Hematopoietic multipotent progenitor cell treated with erythropoietin and hydrocortisone succinate and interleukin-3 and kit ligand, for 8 days (in vitro differentiated cells): ENCODE data around the gene CCDC159.
"Not testable (repeated sequence)": the region's sequence is repeated elsewhere in the genome, so short reads cannot be mapped to it uniquely, and the experiment has no call there.

Experiments
- DNase-seq: peaks from one replicate; pipeline ENCODE4 v3.0.0-alpha.2; 2015

Gene CCDC159

GRCh38 chr19:11370744-11371143 lies 24.4 kb downstream of the CCDC159 start:
- no peak for DNase-seq

DNA sequence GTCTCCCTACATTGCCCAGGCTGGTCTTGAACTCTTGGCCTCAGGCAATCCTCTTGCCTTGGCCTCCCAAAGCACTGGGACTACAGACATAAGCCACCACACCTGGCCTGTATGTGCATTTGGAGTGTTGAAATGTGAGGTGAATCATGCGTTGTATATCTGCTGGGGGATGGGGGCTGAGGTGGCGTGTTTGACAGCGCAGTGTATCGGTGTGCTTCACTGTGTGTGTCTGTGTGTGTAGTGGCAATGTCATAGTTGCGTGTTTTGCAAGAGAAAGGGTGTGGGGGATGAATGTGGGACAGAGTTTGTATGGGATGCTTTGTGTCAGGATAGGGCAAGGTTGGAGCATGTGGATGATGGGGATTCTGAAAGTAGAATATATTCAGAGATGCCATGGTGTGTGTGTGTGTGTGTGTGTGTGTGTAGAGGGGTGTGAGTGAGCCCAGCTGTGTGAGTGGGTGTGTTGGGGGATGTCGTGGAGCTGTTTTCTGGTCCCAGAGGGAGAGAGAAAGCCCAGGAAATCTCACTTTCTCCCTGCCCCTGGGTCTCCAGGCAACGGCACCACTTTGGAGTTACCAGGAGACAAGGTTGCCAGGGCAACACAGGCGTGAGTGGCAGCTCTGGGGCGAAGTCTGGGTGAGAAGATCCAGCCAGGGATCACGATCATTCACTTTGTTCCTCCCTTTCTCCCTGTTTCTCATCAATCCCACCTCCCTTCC lies 27.0 kb downstream of the CCDC159 start:
- DNase-seq = peak; percentile 66

- DNase-seq = no peak
Measured at GRCh38 chr19:11373885-11374432, 27.6 kb downstream of the CCDC159 start.

DNA sequence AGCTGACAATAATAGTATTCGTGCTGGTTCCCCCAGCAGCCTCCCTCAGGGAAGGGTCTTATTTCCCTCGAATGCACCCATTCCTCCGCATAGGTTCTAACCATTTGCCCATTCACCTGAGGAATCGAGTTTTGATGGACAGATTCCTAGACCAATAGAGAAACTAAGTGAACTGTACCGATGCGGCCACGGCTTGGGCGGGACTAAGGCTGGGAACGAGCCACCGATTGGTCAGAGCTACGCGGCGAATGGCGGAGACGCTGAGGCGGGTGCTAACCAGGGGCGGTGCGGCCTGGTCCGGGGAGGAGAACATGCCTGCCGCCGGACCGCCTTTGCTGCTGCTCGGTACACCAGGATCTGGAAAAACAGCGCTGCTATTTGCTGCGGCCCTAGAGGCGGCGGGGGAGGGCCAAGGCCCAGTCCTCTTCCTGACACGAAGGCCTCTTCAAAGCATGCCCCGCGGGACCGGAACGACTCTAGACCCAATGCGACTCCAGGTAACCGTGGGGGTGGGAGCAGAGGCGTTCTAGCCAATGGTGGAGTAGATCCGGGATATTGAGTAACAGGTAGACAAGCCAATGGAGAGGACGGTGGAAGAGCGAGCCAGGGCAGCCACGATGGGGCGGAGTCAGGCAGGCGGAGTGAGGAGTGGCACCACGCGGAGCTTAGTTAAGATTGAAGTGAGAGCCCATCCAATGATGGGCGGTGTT lies 28.3 kb downstream of the CCDC159 start, which contains the start of gene SWSAP1:
SWSAP1 (plus strand) TSS at position 234 of the 710 bp plus-strand sequence; CDS start at position 249, 15 bp downstream.
- DNase-seq = peak; percentile 100

- DNase-seq = peak; percentile 70
Measured at GRCh38 chr19:11375143-11375948, 29.0 kb downstream of the CCDC159 start.

DNA sequence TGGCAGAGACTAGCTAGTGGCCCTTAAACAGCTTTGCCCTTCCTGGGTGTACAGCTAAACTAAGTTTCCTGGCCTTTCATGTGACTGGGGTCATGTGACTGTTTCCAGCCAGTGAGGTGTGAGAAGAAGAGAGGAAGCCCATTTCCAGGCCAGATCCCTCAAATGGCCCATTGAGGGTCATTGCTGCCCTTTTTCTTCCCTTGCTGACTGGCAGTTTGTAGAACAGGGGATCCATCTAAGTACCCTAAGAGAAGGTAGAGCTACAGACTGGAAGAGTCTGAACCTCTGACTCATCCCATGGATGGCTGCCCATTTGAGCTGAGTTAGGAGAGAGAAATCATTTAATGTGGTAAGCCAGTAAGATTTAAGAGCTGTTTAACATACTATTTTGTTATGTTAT lies 30.9 kb downstream of the CCDC159 start:
- peak; percentile 70 for DNase-seq

DNA sequence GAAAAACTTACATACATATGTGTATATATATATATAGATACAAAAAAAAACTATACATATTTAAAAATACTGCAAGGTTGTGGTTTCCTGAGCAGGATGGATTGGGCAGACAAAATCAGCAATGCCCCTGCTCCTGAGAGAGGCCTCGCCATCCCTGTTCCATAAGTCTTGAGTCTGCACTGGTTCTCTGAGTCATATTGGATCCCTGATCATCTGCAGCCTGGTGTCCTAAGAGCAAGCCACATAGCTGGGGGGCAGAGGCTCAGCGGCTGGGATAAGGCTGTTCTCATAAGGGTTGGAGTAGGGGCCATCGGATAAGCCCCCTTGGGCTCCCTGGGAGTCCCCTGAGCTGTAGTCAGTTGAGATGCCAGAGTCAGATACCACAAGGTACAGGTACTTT lies 31.4 kb downstream of the CCDC159 start:
- DNase-seq = no peak

- peak; percentile 46 for DNase-seq
Measured at GRCh38 chr19:11378319-11379189, 32.2 kb downstream of the CCDC159 start.

GRCh38 chr19:11379269-11379845 lies 33.0 kb downstream of the CCDC159 start:
- not testable (repeated sequence) for DNase-seq

GRCh38 chr19:11379857-11380350 lies 33.6 kb downstream of the CCDC159 start:
- DNase-seq = no peak

GRCh38 chr19:11380653-11381537 lies 34.6 kb downstream of the CCDC159 start:
- peak; percentile 98 for DNase-seq

- DNase-seq = peak; percentile 90
Measured at GRCh38 chr19:11382898-11383705, 36.8 kb downstream of the CCDC159 start.

DNA sequence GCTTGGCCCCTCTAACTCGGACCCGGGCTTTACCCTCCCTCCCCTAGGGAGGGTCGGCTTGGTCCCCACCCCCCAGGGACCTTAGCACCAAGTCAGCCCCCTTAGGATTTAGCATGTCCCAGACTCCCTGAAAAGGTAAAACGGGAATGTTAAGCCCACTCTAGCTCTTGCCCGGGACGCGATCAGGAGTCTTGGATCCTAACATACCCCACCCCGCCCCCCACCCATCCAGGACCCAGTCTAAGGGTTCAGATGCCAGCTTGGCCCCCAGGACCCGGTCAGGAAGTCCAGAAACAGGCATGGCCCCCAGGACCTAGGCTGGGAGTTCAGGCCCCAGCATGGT lies 37.4 kb downstream of the CCDC159 start:
- no peak for DNase-seq

DNA sequence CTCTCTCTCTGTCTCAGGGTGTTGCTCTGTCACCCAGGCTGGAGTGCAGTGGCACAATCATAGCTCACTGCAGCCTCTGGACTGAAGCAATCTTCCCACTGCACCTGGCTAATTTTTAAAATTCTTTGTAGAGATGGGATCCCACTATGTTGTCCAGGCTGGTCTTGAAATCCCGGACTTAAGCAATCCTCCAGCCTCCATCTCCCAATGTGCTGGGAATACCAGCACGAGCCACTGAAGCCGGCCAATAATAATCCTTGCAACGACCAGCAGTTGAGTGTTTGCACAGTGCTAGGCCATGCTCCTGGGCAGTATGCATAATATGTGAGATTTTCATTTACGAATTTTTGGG lies 38.4 kb downstream of the CCDC159 start:
- peak; percentile 41 for DNase-seq

DNA sequence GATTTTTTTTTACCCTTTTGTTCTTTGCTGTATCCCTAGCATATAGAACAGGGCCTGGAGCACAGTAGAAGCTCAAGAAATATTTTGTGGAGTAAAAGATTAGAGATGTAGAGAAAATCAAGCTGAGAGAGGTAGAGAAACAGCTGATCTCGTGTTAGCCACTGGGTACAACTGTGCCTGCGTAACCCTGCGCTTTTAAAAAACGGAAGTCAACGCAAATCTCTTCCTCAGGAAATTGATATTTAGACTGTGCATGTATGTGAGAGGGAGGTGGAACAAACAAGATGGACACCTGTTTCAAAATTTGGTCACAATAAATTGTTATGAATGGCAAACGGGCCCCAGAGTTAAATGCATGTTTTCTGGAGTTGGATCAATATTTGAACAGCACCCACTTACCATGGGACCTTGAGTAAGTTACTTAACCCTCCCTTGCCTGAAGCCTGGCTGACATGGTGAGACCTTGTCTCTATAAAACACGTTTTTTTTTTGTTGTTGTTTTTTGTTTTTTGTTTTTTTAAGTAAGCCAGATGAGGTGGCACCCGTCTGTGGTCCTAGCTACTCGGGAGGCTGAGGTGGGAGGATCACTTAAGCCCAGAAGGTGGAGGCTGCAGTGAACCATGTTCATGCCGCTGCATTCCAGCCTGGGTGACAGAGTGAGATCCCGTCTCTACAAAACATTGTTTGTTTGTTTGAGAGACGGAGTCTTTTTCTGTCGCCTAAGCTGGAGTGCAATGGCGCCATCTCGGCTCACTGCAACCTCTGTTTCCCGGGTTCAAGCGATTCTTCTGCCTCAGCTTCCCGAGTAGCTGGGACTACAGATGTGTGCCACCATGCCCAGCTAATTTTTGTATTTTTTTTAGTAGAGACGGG lies 41.1 kb downstream of the CCDC159 start:
- DNase-seq = no peak

DNA sequence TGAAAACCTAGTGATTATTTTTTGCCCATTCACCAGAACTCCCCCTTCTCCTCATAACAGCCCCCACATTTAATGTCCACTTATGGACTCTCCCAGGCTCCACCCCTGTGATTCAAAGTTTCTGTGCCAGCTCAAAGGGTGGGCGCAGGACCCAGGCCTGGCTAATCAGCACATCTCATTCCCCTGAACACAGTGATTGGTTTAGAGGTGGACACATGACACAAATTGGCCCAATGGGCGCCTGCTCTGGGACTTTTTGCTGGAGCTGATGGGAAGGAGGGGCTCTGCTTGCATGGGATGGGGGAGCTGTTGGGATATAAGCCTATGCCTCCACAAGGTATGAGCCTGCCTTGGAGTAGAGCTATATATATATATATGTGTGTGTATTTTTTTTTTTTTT lies 44.0 kb downstream of the CCDC159 start:
- DNase-seq = no peak

DNA sequence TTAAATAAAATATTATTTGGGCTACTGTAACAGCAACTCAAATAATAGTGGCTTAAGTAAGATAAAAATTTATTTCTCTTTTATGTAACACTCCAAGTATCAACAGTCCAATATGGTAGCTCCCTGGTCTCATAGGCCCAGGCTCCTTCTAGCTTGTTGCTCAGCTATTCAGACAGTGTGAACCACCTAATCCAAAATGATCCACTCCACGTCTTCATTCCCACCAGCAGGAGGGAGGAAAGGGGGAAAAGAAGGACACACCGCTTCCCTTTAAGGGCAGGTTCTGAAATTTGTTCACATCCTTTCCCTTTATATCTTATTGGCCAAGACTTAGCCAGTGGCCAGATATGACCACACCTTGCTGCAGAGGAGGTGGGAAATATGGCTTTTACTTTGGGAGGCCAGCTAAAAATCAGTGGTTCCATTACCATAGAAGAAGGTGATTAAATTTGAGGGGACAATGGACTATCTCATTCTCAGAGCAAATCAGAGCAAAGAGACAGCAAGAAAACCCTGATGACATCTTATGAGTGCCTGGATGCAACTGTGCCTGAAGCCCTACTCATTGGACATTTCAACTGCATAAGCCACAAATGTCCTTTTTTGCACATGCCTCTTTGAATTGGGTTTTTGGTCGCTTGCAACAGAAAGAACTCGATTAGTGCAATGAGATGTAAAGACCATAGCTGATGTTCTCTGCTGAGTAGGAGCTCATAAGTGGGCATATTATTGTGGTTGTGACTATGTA lies 44.8 kb downstream of the CCDC159 start:
- no peak for DNase-seq

DNA sequence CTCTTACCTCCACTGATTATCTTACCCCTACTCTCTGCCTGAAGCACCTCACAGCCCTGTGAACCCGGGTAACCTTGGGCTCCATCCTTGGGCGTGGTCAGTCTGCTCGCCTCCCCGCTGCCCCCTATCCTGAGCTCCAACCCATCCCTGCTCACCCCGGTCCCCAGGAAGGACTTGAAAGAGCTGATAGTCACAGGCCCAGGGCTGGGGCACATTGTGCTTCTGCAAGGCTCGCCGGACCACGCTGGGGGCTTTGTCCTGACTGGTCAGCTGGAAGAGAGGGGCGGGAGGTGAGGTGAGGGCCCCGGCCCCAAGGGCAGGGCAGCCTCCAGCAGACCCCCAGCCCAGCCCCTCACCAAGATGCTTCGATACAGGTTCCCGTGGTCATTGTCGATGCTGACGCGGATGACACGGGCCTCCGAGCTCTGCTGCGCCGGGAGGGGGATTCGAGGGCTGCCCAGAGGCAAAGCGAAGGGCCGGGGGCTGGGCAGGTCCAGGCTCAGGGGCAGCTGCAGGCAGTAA lies 50.8 kb downstream of the CCDC159 start:
- DNase-seq = no peak
